Sigmoid colon (tissue), 7 donors: Measurements from ENCODE around the gene RNASE1. TPM values are rescaled to one million over a fixed set of nuclear protein-coding genes. Genes with fewer than 3 reads are reported as not detected.
A peak's percentile ranks its signal among the peaks of the same experiment; 100 is the strongest.

Experiments
- DNase-seq: peaks from one replicate; pipeline ENCODE4 v3.0.0-alpha.2; 2019
- H3K27ac ChIP-seq, 4 donors: fragments of 200-600 bp; sonication (generic); one replicate each; pipeline ENCODE4 v1.5.1; 2016 to 2019; ENCODE audit warnings: mild to moderate bottlenecking in 1 of 4
- H3K27me3 ChIP-seq, 3 donors: fragments of 200-600 bp; sonication (generic); one replicate each; pipeline ENCODE4 v1.5.1; 2019; ENCODE audit warnings: mild to moderate bottlenecking in 1 of 3
- H3K36me3 ChIP-seq, 4 donors: fragments of 200-600 bp; sonication (generic); one replicate each; pipeline ENCODE4 v1.5.1; 2016 to 2019
- H3K4me1 ChIP-seq, 4 donors: fragments of 200-600 bp; sonication (generic); one replicate each; pipeline ENCODE4 v1.5.1; 2017 to 2019
- H3K4me3 ChIP-seq, 4 donors: fragments of 200-600 bp; sonication (generic); one replicate each; pipeline ENCODE4 v1.5.1; 2017 to 2019; ENCODE audit warnings: mild to moderate bottlenecking in 2 of 4, moderate library complexity in 1 of 4
- H3K9me3 ChIP-seq, 4 donors: fragments of 200-600 bp in 3 of 4; sonication (generic) in 3 of 4; one replicate each; pipeline versions ENCODE4 v1.5.1 to v1.6.1; 2013 to 2019
- CTCF ChIP-seq, 4 experiments: fragments of 450-650 bp in 3 of 4; fragments of 200-600 bp in 1 of 4; IDR thresholded peaks; one replicate each; pipeline ENCODE4 v1.5.1; 2016 to 2019; ENCODE audit warnings: antibody characterized with exemption in 4 of 4, mild to moderate bottlenecking in 3 of 4, moderate library complexity in 2 of 4
- EP300 ChIP-seq, 4 donors: sonication (generic); formaldehyde crosslinking; IDR thresholded peaks; one replicate each; pipeline ENCODE4 v1.6.1; 2017; ENCODE audit warnings: antibody characterized with exemption in 4 of 4
- POLR2A ChIP-seq, 2 donors: fragments of 450-650 bp; IDR thresholded peaks; one replicate each; pipeline ENCODE4 v1.6.1; 2016; ENCODE audit warnings: antibody characterized with exemption in 2 of 2, mild to moderate bottlenecking in 2 of 2, moderate library complexity in 2 of 2
- POLR2AphosphoS5 ChIP-seq, 4 donors: sonication (generic); formaldehyde crosslinking; IDR thresholded peaks; one replicate each; pipeline ENCODE4 v1.6.1; 2017; ENCODE audit warnings: antibody characterized with exemption in 4 of 4
- WGBS, 2 donors: extraction: QIAGEN DNeasy Blood & Tissue Kit; methylation state at CpG; one replicate each; pipeline ENCODE4 v1.1.7; 2013; 5-methylcytosine and 5-hydroxymethylcytosine counted together
- intact Hi-C: fragments of 100-400 bp; cut with DNase I; formaldehyde crosslinking; loops from one replicate; pipeline ENCODE4 v1.15.1; 2023
- polyA plus RNA-seq, 3 donors: library from polyadenylated mRNA; stranded (reverse); fragments of 200-250 nt; gene quantifications; one replicate each; pipeline ENCODE4 v1.2.3, GENCODE V29; 2013
- total RNA-seq, 4 donors: library from RNA; depleted of rRNA; stranded (reverse); fragments of >200 nt; gene quantifications; one replicate each; pipeline ENCODE4 v1.1.0, GENCODE V29; 2016
- donor health status: healthy with polysubstance abuse.
- donor health status: Bipolar disorder and iron deficiency.
- donor health status: healthy.

RNASE1 gene
- total and polyA plus RNA-seq, 7 donors, result 111 to 584 (median 361) TPM

- no peak for DNase-seq
- Histone ChIP-seq H3K4me1 (no peaks in the 10 kb centered on the region), H3K4me3 (no peak overlapping the region), H3K9me3 (no peaks in the 10 kb centered on the region), H3K27ac (no peak overlapping the region), H3K27me3 (no peaks in the 10 kb centered on the region), H3K36me3 (no peaks in the 10 kb centered on the region)
- intact Hi-C loops, result no loop called here
- 9 to 41% methylated on average over 6 of the region's 6 CpGs for WGBS, 2 donors
- TF ChIP-seq CTCF (IDR thresholded peaks at IDR 0.05) (no peak), POLR2A (IDR thresholded peaks at IDR 0.05) (no peak), EP300 (IDR thresholded peaks at IDR 0.05) (no peak), POLR2AphosphoS5 (IDR thresholded peaks at IDR 0.05) (no peak)
Measured at GRCh38 chr14:20807304-20808161, 4.9 kb upstream of the RNASE1 start.

GRCh38 chr14:20805485-20805884, 2.8 kb upstream of the RNASE1 start:
- Histone ChIP-seq H3K9me3 (no peaks in the 10 kb centered on the region), H3K27me3 (no peaks in the 10 kb centered on the region), H3K4me3 (no peak overlapping the region), H3K4me1 (no peaks in the 10 kb centered on the region), H3K27ac (no peak overlapping the region), H3K36me3 (no peaks in the 10 kb centered on the region)
- intact Hi-C loops, result no loop called here
- 96% methylated on average over 6 of the region's 6 CpGs for WGBS, 2 donors
- TF ChIP-seq POLR2A (IDR thresholded peaks at IDR 0.05) (no peak), CTCF (IDR thresholded peaks at IDR 0.05) (no peak), EP300 (IDR thresholded peaks at IDR 0.05) (no peak), POLR2AphosphoS5 (IDR thresholded peaks at IDR 0.05) (no peak)
- DNase-seq, result no peak

- Histone ChIP-seq H3K4me3 (peak overlapping the region in 1 of 4 donors; percentile 42), H3K27ac (peak overlapping the region; percentile 56 to 64 (median 58)), H3K9me3 (no peaks in the 10 kb centered on the region), H3K4me1 (peaks cover 0 to 16% (median 13%) of the 10 kb centered on the region in 4 donors), H3K27me3 (no peaks in the 10 kb centered on the region), H3K36me3 (no peaks in the 10 kb centered on the region)
- intact Hi-C loops, result no loop called here
- 79 to 85% methylated on average over 7 of the region's 7 CpGs for WGBS, 2 donors
- DNase-seq, result no peak
- TF ChIP-seq POLR2A (IDR thresholded peaks at IDR 0.05), result no peak
- TF ChIP-seq CTCF (IDR thresholded peaks at IDR 0.05), result no peak
- no peak for TF ChIP-seq EP300 (IDR thresholded peaks at IDR 0.05)
- no peak for TF ChIP-seq POLR2AphosphoS5 (IDR thresholded peaks at IDR 0.05)
Measured at GRCh38 chr14:20803223-20803622, 579 bp upstream of the RNASE1 start.

- 20 to 64% methylated on average over 9 of the region's 9 CpGs for WGBS, 2 donors
- Histone ChIP-seq H3K9me3 (no peaks in the 10 kb centered on the region), H3K27ac (peak overlapping the region; percentile 56 to 65 (median 60)), H3K36me3 (no peaks in the 10 kb centered on the region), H3K27me3 (no peaks in the 10 kb centered on the region), H3K4me1 (peaks cover 0 to 16% (median 13%) of the 10 kb centered on the region in 4 donors), H3K4me3 (peak overlapping the region in 3 of 4 donors; percentile 28 to 42 (median 37))
- intact Hi-C loops, result no loop called here
- TF ChIP-seq CTCF (IDR thresholded peaks at IDR 0.05) (no peak), EP300 (IDR thresholded peaks at IDR 0.05) (no peak), POLR2AphosphoS5 (IDR thresholded peaks at IDR 0.05) (no peak), POLR2A (IDR thresholded peaks at IDR 0.05) (no peak)
- no peak for DNase-seq
Measured at GRCh38 chr14:20801726-20802125, 918 bp downstream of the RNASE1 start.
